AG09309 (cell line): ENCODE measurements around the gene ZNF283.

Experiments
- DNase-seq: peaks from one replicate; pipeline ENCODE4 v3.0.0-alpha.2; 2010; ENCODE audit warnings: low read depth
- H3K4me3 ChIP-seq: 2 replicates; pipeline ENCODE4 v1.5.1; 2011; ENCODE audit warnings: mild to moderate bottlenecking, low read depth, low read length, moderate library complexity; ENCODE audit not compliant: control insufficient read depth
- CTCF ChIP-seq: IDR thresholded peaks from 2 replicates; pipeline ENCODE4 v1.5.1; 2011; ENCODE audit warnings: mild to moderate bottlenecking, low read depth, low read length, inconsistent platforms; ENCODE audit not compliant: insufficient read depth, control insufficient read depth; ENCODE audit errors: missing control alignments

ZNF283 gene

GRCh38 chr19:43895727-43896308, 68.7 kb downstream of the ZNF283 start:
- TF ChIP-seq CTCF = no peak
- no peak for DNase-seq
- no peak overlapping the region for H3K4me3 ChIP-seq
